Measurements from ENCODE around the gene EXOC1. TPM values are rescaled to one million over a fixed set of nuclear protein-coding genes. Genes with fewer than 3 reads are reported as not detected.

The EXOC1 gene
- total and polyA plus RNA-seq, 2 of the 4 experiments (the other 2 are of a cell fraction) = 19.9 to 49.5 TPM

- Histone ChIP-seq H2BK120ac (ENCODE audit: low read depth, low read length) (no peak overlapping the region), H3K27me3 (ENCODE audit: control insufficient read depth, insufficient read depth, low read length) (peaks cover 2% of the 10 kb centered on the region; the same call in 1 of the 2 replicates), H4K91ac (ENCODE audit: insufficient read depth, low read depth, low read length) (no peak overlapping the region), H3K23ac (ENCODE audit: low read depth, low read length) (no peak overlapping the region), H3K9ac (ENCODE audit: low read depth, low read length) (no peak overlapping the region), H3K27ac (ENCODE audit: insufficient read depth, low read length) (no peak overlapping the region), H3K14ac (replicated peaks; ENCODE audit: low read depth, low read length) (no peak overlapping the region), H3K4me2 (ENCODE audit: low read depth, low read length) (no peak overlapping the region), H3K4me3 (ENCODE audit: insufficient read depth, low read depth, low read length) (no peak overlapping the region), H2AK5ac (ENCODE audit: low read depth, low read length) (no peak overlapping the region), H3K79me1 (ENCODE audit: low read depth in 1 of 2, low read length in 2 of 2) (no peaks in the 10 kb centered on the region), H4K20me1 (ENCODE audit: insufficient read depth, low read length) (no peaks in the 10 kb centered on the region), H3K9me3 (ENCODE audit: control insufficient read depth, insufficient read depth, low read length) (no peaks in the 10 kb centered on the region), H4K5ac (ENCODE audit: low read depth, low read length) (no peak overlapping the region), H3K18ac (ENCODE audit: low read depth, low read length) (no peak overlapping the region), H4K8ac (ENCODE audit: low read depth in 2 of 2, low read length in 2 of 2) (no peak overlapping the region), H2BK20ac (ENCODE audit: low read depth, low read length) (no peak overlapping the region), H2BK15ac (ENCODE audit: low read depth, low read length) (no peak overlapping the region), H3K9me1 (ENCODE audit: insufficient read depth, low read length) (no peaks in the 10 kb centered on the region), H3K4ac (ENCODE audit: low read depth, low read length) (no peak overlapping the region), H3K4me1 (ENCODE audit: control insufficient read depth, insufficient read depth, low read length) (no peaks in the 10 kb centered on the region), H2BK5ac (ENCODE audit: low read depth, low read length, poor library complexity, severe bottlenecking) (no peak overlapping the region), H2AK9ac (replicated peaks; ENCODE audit: low read depth, low read length, poor library complexity) (no peak overlapping the region), H3K56ac (ENCODE audit: extremely low read depth, insufficient read depth, low read length) (no peak overlapping the region), H3K36me3 (ENCODE audit: control insufficient read depth, insufficient read depth, low read length) (no peaks in the 10 kb centered on the region), H2AFZ (replicated peaks; ENCODE audit: low read length, poor library complexity) (no peak overlapping the region)
- CTCF ChIA-PET = no interaction called here
- dilution Hi-C loops (cut with HindIII; ENCODE audit: low sequenced_read_pairs, unreplicated experiment) = no loop called here
- POLR2A ChIA-PET (ENCODE audit: unreplicated experiment) = no interaction called here
- WGBS, 2 experiments (ENCODE audit: extremely low coverage in 2 of 2, insufficient read length in 1 of 2) = 0% methylated on average over 1 of the region's 2 CpGs; no CpG with 5 or more reads in 1 of the 2 experiments
- DNase-seq (no peak), ATAC-seq (ENCODE audit: low read depth) (no peak)
- intact Hi-C loops (cut with micrococcal nuclease) = no loop called here
- TF ChIP-seq RAD21 (IDR thresholded peaks at IDR 0.05; ENCODE audit: low read length) (no peak), CEBPB (IDR thresholded peaks at IDR 0.05; ENCODE audit: low read depth, low read length) (peak; percentile 52)
- in situ Hi-C loops (cut with MboI; ENCODE audit: low sequenced_read_pairs) = no loop called here
- BruUV-seq (replicated peaks) = no TSS peak
Measured at GRCh38 chr4:55824865-55825264, 28.6 kb upstream of the EXOC1 start.
